ACC112 (cell line): Measurements from ENCODE around the gene KRT76.

Source experiments
- H2AFZ ChIP-seq: fragments of 200-600 bp; sonication (generic); one replicate; pipeline ENCODE4 v1.6.0; 2017; ENCODE audit warnings: antibody characterized with exemption, low read length; ENCODE audit not compliant: unreplicated experiment
- H3K27ac ChIP-seq: fragments of 200-600 bp; sonication (generic); 2 replicates; pipeline ENCODE4 v1.5.1; 2014; ENCODE audit warnings: low read depth, mild to moderate bottlenecking, antibody characterized with exemption, low read length, moderate library complexity
- H3K27me3 ChIP-seq: fragments of 200-600 bp; sonication (generic); 2 replicates; pipeline ENCODE4 v1.6.1; 2014; ENCODE audit warnings: mild to moderate bottlenecking, antibody characterized with exemption, low read length, moderate library complexity, mixed read lengths; ENCODE audit not compliant: insufficient read depth
- H3K36me3 ChIP-seq: fragments of 200-600 bp; sonication (generic); 2 replicates; pipeline ENCODE4 v1.6.1; 2016; ENCODE audit warnings: mild to moderate bottlenecking, antibody characterized with exemption, low read length, moderate library complexity, mixed read lengths; ENCODE audit not compliant: insufficient read depth
- H3K4me1 ChIP-seq: fragments of 200-600 bp; sonication (generic); one replicate; pipeline ENCODE4 v1.6.1; 2016; ENCODE audit warnings: low read length, mixed read lengths; ENCODE audit not compliant: insufficient read depth, unreplicated experiment, control insufficient read depth
- H3K4me3 ChIP-seq: fragments of 200-600 bp; sonication (generic); 2 replicates; pipeline ENCODE4 v1.5.1; 2014; ENCODE audit warnings: mild to moderate bottlenecking, low read depth, low read length
- H3K79me2 ChIP-seq: fragments of 200-600 bp; sonication (generic); one replicate; pipeline ENCODE4 v1.6.0; 2016; ENCODE audit warnings: low read length; ENCODE audit not compliant: control insufficient read depth, unreplicated experiment, insufficient read depth

The KRT76 gene

GRCh38 chr12:52805000-52805399, 27.9 kb upstream of the KRT76 start:
- no peak overlapping the region for H3K27ac ChIP-seq
- H3K36me3 ChIP-seq, result no peaks in the 10 kb centered on the region
- H3K4me1 ChIP-seq, result no peaks in the 10 kb centered on the region
- no peak overlapping the region for H3K4me3 ChIP-seq
- no peak overlapping the region for H2AFZ ChIP-seq
- H3K27me3 ChIP-seq, result peaks cover 78% of the 10 kb centered on the region
- no peaks in the 10 kb centered on the region for H3K79me2 ChIP-seq

DNA sequence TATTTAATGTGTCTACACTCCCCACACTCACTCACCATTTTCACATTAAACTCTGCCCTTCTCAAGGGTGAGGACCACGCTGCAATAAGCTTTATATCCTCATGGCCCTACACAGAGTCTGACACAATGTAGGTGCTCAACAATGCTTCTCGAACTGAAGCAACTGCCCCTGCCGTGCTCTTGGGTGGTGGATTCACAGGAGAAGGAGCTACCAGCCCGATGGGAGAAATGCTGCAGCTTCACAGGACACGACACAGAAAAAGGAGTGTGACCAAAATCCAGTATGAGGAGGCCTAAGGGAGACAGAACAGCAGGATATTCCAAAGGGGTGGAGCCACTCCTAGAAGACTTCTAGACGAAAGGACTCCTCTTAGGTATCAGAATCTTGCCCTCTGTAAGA, 25.3 kb upstream of the KRT76 start:
- peaks cover 53% of the 10 kb centered on the region for H3K27me3 ChIP-seq
- H3K27ac ChIP-seq, result no peak overlapping the region
- peaks cover 14% of the 10 kb centered on the region for H3K4me1 ChIP-seq
- H3K79me2 ChIP-seq, result no peaks in the 10 kb centered on the region
- no peak overlapping the region for H2AFZ ChIP-seq
- H3K4me3 ChIP-seq, result no peak overlapping the region
- H3K36me3 ChIP-seq, result no peaks in the 10 kb centered on the region

DNA sequence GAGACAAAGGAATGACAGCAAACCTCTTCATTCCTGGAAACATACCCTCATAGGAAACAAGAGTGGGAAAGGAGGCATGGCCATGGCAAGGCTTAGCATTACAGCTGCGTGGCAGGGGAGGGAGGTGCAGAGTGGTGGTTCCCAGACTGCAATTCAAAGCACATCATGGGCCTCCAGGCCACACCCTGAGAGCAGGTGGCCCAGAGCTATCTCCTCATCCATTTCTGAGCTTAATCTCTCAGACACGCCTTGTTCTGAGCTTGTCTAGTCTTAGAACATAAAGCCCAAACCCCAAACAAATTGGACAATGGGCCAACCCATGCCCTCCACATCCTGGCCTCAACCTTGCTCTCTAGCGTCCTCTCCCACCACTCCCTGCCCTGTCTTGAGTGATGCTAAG, 24.6 kb upstream of the KRT76 start:
- H3K36me3 ChIP-seq, result no peaks in the 10 kb centered on the region
- peaks cover 14% of the 10 kb centered on the region for H3K4me1 ChIP-seq
- peaks cover 46% of the 10 kb centered on the region for H3K27me3 ChIP-seq
- H3K79me2 ChIP-seq, result no peaks in the 10 kb centered on the region
- no peak overlapping the region for H3K27ac ChIP-seq
- H2AFZ ChIP-seq, result no peak overlapping the region
- no peak overlapping the region for H3K4me3 ChIP-seq

DNA sequence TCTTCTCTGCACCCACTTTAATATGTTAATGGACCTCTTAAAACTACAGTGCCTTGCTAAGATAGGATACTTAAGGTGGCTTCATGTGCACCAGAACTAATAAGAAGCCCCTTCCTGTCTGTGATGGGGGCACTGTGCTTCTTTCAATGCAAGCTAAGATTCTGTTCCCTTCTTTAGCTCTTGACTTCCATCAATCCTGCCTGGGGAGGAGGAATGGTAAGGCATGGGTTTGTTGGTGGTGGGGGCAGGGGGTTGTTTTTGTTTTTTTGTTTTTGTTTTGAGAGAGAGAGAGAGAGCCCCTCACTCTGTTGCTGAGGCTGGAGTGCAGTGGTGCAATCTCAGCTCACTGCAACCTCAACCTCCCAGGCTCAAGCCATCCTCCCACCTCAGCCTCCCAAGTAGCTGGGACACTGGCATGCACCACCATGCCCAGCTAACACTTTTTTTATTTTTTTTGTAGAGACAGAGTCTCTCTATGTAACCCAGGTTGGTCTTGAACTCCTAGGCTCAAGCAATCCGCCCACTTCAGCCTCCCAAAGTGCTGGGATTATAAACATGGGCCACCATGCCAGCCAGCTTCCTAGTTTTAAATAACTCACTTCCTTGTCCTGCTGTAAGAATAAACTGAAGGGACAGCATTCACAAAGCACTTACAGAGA, 23.2 kb upstream of the KRT76 start:
- peaks cover 32% of the 10 kb centered on the region for H3K27me3 ChIP-seq
- H3K27ac ChIP-seq, result no peak overlapping the region
- H3K4me1 ChIP-seq, result peaks cover 14% of the 10 kb centered on the region
- no peaks in the 10 kb centered on the region for H3K36me3 ChIP-seq
- no peaks in the 10 kb centered on the region for H3K79me2 ChIP-seq
- no peak overlapping the region for H3K4me3 ChIP-seq
- H2AFZ ChIP-seq, result no peak overlapping the region

- Histone ChIP-seq H3K27me3 (peaks cover 27% of the 10 kb centered on the region), H3K4me1 (peaks cover 14% of the 10 kb centered on the region), H3K27ac (no peak overlapping the region)
Measured at GRCh38 chr12:52799505-52800211, 22.5 kb upstream of the KRT76 start.

DNA sequence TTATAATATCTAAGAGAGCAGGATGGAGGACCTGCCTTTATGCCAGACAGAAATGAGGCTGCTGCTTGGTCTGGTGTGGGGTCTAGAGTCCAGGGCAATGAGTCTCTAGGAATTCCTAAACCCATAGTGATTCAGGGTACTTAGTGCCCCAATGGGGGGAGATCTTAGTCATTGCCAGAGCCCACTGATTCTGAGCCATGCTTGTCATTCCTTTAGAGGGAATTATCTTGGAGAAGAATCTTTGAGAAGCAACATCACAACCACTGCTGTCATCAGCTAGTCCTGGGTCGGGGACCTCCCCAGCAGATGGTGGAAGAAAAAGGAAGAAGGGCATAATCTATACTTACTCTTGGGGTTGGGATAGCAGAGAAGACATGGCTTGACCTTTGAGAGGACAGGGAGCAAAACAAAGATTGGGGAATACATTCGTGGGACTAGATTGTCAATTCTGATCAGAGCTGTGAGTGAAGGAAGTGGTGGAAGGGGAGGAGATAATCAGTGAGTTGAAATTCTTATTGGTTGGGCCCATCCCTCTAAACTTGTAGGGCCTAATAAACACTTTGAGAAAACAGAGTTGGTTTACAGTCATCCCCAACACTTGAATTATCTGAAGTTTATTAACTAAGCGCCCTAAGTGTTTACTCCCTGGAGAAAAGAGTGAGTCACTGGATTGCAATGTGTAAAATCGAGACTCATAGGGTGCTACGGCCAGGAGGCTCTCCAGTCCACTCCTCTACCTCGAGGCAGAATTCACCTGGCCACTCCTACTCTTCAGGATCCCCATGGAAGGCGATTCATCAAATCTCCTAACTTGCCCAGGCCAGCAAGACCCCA, 21.7 kb upstream of the KRT76 start:
- Histone ChIP-seq H3K36me3 (no peaks in the 10 kb centered on the region), H2AFZ (no peak overlapping the region), H3K27ac (no peak overlapping the region), H3K4me1 (peaks cover 14% of the 10 kb centered on the region), H3K79me2 (no peaks in the 10 kb centered on the region), H3K27me3 (peaks cover 31% of the 10 kb centered on the region), H3K4me3 (no peak overlapping the region)

More at GRCh38 chr12:52799505-52800211, 22.5 kb upstream of the KRT76 start:
- H3K79me2 ChIP-seq, result no peaks in the 10 kb centered on the region
- H3K36me3 ChIP-seq, result no peaks in the 10 kb centered on the region
- H2AFZ ChIP-seq, result no peak overlapping the region
- no peak overlapping the region for H3K4me3 ChIP-seq

DNA sequence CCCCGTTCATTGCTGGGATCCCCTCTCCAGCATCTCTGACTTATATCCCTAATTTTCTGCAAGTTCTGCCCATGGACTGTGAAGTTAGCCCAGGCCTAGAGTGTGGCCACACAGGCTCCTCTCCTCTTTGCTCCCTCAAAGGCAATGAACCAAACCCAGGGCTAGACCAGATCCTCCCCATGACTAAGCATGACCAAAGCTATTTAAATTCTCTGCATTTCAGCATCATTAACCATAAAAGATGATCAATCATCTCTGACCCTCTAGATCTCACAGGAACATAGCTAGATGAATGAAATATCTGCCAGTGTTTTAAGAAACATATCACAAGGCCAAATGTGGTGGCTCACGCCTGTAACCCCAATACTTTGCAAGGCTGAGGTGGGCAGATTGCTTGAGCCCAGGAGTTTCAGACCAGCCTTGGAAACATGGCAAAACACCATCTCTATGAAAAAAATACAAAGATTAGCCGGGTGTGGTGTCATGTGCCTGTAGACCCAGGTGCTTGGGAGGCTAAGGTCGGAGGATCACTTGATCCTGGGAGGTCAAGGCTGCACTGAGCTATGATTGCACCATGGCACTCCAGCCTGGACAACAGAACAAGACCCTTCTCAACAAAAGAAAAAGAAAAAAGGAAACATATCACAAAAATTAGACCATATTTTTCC, 21.0 kb upstream of the KRT76 start:
- H3K27ac ChIP-seq, result no peak overlapping the region
- H3K79me2 ChIP-seq, result no peaks in the 10 kb centered on the region
- H3K4me1 ChIP-seq, result peaks cover 14% of the 10 kb centered on the region
- H3K27me3 ChIP-seq, result peaks cover 30% of the 10 kb centered on the region
- H3K4me3 ChIP-seq, result no peak overlapping the region
- H3K36me3 ChIP-seq, result no peaks in the 10 kb centered on the region
- H2AFZ ChIP-seq, result no peak overlapping the region

DNA sequence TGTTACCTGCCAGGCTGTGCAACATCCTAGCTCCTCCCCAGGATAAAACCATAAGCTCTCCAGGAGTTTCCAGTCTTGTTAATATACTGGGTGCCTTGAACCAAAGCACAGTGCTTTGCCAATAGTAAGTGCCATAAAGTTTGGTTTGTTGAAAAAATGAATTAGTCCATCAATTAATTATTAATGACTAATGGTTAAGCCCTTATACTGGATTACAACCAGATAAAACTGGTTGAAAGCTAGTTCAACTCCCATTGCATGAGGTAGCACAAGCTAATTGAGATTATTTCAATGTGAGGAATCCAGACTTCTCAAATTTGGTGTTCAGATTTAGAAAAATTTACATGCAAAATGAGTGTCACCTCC, 20.4 kb upstream of the KRT76 start:
- no peak overlapping the region for H3K27ac ChIP-seq
- H3K4me1 ChIP-seq, result peaks cover 14% of the 10 kb centered on the region

GRCh38 chr12:52796839-52797528, 19.8 kb upstream of the KRT76 start:
- no peaks in the 10 kb centered on the region for H3K36me3 ChIP-seq
- H3K27ac ChIP-seq, result no peak overlapping the region
- no peak overlapping the region for H2AFZ ChIP-seq
- peaks cover 30% of the 10 kb centered on the region for H3K27me3 ChIP-seq
- peaks cover 14% of the 10 kb centered on the region for H3K4me1 ChIP-seq
- H3K79me2 ChIP-seq, result no peaks in the 10 kb centered on the region
- H3K4me3 ChIP-seq, result no peak overlapping the region

More for the DNA sequence above, 20.4 kb upstream of the KRT76 start:
- Histone ChIP-seq H3K36me3 (no peaks in the 10 kb centered on the region), H3K79me2 (no peaks in the 10 kb centered on the region), H3K27me3 (peaks cover 30% of the 10 kb centered on the region), H3K4me3 (no peak overlapping the region), H2AFZ (no peak overlapping the region)

GRCh38 chr12:52796429-52796794, 19.3 kb upstream of the KRT76 start:
- Histone ChIP-seq H3K79me2 (no peaks in the 10 kb centered on the region), H2AFZ (no peak overlapping the region), H3K27me3 (peaks cover 32% of the 10 kb centered on the region; the same call in 1 of the 2 replicates), H3K36me3 (no peaks in the 10 kb centered on the region), H3K27ac (no peak overlapping the region), H3K4me3 (no peak overlapping the region), H3K4me1 (peaks cover 14% of the 10 kb centered on the region)
